ENCODE results near the gene STARD5.

The STARD5 gene

DNA sequence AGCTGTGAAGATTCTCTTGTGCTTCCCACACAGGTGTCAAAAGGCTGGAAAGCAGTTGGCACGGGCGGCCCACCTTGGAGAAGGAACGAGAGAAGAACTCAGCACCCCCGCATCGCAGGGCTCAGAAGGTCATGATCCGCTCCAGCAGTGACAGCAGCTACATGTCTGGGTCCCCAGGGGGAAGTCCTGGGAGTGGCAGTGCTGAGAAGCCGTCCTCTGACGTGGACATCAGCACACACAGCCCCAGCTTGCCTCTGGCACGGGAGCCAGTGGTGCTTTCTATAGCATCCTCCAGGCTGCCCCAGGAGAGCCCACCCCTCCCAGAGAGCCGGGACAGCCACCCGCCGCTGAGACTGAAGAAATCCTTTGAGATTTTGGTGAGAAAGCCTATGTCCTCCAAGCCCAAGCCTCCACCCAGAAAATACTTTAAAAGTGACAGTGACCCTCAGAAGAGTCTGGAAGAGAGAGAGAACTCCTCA is 31.4 kb downstream of the STARD5 start:
- DNase-seq (ENCODE audit: low read depth): no peak

DNA sequence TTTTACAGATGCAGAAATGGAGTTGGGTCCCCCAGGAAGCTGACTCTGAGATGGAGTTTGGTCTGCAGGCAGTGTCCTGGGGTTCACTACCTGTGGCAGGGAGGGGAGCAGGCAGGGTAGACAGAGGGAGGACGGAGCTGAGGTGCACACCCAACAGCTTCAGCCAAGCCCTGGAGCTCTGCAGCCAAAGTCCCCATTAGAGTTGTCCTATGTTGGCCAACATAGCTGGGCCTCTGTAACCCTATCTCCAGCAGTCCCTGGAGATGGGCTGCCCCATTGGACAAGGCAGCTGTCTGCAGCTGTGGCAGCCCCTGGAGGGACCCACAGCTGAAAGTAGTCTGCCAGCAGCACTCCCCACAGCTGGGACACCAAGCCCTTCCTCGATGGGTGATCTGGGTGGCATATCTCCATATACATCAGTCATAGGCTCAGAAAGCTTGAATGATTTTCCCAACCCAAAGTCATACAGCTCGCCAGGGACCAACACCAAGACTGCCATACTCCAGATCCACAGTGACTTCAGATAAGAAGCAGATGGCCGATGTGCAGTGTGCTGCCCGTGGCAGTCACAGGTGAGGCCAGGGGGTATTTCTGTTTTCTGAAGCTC is 31.9 kb downstream of the STARD5 start:
- no peak for DNase-seq (ENCODE audit: low read depth)

DNA sequence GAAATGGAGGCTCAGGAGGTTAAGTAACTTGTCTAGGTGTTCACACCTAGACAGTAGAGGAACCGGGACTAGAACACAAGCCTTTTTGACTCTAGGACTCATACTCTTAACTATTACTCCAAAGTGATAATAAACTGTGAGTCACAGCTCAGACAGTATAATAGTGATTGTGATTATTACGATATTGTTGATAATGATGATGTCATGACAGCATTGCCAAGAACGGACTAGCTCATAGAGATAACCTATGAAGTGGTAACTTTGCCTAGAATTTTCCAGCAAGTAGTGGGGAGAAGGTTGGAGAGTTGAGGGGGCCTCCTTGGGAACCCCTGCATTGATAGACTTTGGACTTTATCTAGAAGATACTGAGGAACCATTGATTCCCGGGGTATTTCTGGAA is 34.0 kb downstream of the STARD5 start:
- no peak for DNase-seq (ENCODE audit: low read depth)

DNA sequence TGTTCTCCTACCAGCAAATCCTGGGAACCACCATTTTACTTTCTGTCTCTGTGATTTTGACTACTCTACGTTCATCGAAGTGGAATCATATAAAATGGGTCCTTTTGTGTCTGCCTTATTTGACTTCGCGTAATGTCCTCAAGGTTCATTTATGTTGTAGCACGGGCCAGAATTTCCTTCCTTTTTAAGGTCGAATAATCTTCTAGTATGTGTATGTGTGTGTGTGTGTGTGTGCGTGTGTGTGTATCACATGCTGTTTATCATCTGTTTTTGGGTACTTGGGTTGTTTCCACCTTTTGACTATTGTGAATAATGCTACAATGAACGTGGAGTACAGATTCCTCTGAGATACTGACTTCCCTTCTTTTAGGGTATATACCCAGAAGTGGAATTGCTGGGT is 35.3 kb downstream of the STARD5 start:
- DNase-seq (ENCODE audit: low read depth): no peak

DNA sequence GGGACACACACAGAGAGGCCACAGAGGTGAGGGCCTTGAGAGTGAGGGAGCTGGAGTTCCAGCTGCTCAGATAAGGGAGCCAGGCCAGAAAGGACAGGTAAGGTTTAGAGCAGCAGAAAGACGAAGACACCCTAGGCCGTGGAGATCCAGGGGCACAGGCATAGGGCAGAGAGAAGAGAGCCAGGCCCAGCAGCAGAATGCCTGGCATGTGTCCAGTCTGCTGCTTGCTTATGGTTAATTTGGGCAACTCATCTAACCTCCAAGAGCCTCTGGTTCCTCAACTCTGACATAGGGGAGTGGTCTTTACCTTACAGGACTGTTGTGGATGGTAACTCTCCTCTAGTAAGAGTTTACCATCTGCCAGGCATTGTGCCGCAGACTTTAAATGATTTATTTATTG is 35.9 kb downstream of the STARD5 start:
- no peak for DNase-seq (ENCODE audit: low read depth)

DNA sequence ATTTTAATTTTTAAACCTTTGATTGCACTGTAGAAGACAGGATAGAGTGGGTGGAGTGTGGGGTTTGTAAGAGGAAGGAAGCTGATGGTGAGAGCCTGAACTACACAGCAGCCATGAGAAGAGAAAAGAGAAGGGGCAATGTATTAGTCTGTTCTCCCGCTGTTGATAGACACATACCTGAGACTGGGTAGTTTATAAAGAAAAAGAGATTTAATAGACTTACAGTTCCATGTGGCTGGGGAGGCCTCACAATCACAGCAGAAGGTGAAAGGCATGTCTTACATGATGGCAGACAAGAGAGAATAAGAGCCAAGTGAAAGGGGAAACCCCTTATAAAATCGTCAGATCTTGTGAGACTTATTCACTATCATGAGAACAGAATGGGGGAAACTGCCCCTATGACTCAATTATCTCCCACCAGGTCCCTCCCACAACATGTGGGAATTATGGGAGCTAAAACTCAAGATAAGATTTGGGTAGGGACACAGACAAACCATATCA is 37.3 kb downstream of the STARD5 start:
- DNase-seq (ENCODE audit: low read depth): no peak

DNA sequence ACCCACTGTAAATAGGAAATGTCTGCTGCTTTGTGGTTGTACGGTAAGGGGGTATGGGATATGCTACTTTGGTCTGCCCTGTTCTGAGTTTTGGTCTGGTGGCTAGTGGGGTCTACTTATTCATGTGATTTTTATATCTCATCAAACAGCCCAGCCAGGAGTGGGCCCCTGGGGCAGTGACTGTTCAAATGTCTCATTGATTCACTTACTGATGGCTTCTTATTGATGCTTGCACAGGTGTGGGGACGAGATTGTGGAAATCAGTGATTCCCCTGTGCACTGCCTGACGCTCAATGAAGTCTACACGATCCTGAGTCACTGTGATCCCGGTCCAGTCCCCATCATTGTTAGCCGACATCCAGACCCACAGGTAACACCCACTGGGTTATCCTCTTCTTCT is 38.5 kb downstream of the STARD5 start:
- DNase-seq (ENCODE audit: low read depth): no peak

DNA sequence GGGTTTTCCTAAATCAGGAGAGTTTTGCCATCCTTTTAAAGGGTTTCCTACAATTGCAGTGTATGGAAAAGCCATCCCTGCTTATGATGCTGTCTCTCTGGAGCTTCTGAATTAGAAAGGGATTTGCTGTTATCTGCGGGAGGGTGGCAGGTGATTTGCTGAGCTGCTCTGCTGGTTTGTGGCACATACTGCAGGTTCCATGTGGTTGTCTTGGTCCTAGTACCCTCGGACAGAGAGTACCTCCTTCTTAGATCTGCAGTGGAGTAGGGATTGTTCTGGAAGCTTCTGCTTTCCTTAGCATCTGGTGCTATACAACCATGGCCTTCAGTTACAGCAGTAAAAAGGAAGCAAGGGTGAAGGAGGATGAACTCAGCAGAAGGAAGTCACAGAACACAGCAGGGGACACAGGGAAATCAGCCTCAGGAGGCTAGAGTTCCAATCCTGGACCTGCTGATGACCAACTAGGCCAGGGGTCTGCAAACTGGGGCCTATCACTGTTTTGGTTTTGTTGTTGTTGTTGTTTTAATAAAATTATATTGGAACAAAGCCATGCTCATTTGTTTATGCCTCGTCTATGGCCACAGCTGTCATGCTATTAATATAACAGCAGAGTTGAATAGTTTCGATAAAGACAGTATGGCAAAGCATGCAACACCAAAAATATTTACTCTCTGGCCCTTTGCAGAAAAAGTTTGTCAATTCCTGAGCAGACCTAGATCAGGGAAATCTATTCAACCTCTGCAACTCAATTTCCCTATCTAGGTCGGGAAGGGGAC is 39.5 kb downstream of the STARD5 start:
- no peak for DNase-seq (ENCODE audit: low read depth)

DNA sequence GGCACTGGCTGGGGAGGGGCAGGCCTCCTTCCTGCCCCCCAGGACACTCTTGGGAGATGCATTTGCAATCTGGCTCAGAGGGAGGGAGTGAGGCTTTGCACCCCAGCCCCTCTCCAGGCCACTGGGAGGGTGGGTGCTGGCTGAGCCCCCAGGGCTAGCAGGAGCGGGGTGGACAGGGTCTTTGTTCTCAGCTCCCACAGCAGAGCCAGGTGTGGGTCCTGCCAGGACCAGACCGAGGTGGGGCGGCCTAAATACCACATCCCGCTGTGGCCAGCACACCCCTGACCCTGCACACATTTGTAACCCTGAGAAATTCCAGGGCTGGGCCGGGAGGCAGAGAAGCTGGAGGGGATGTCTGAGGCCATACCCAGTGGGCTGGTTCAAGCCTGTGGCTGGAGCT is 41.0 kb downstream of the STARD5 start:
- no peak for DNase-seq (ENCODE audit: low read depth)

DNA sequence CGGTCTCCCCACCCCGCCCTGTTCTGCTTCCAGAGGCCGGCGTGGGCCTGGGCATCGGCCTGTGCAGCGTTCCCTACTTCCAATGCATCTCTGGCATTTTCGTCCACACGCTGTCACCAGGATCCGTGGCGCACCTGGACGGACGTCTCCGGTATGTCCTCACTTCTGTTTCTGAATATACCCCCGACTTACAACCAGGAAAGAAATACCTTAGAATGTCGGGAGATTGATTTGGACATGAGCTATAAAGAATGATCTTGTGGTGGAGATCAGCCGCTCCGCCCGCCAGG is 41.4 kb downstream of the STARD5 start:
- no peak for DNase-seq (ENCODE audit: low read depth)

DNA sequence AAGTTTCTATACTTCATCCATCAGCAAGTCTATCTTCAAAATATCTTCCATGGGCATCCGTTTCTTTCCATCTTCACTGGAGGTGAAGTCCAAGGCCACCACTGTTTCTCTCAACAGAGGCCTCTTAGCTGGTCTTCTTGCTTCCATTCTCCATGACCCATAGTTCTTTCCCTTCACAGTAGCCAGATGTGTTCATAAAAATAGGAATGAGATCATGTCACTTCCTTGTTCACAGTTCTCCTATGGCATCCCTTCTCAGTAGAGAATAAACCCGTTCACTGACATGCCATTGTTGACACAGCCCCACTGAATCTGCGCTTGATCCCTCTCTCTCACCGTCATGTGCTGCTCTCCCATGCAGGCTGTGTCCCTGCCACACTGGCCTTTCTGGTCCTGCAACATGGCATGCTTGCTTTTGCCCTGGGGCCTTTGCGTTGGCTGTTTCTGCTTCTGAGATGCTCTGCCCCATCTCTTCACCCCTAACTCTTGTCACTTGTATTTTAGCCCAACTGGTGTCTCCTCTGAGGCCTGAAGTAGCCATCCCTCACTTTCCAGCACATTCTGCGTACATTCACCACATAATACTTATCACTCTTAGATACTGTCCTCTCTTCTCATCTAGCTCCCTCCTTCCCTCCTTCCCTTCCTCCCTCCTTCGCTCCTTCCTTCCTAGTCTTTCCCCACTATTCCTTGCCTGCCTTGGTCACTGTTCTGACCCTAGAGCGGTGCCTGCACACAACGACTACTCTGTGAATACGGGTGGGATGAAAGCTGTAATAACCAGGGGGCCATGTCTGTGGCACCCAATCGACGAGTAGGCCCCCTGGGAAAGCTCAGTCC is 42.0 kb downstream of the STARD5 start:
- no peak for DNase-seq (ENCODE audit: low read depth)

DNA sequence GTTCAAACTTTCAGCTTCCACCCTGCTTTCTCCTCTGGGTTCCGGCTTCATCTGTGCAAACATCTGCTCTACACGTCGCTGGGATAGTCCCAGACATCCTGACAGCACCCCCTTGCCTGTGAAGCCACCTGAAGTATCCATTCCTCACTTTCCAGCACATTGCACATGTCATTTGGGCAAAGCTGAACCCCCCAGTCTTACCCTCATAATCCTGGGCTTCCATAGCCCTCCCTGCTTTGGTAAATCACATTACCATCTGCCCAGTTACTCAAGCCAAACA is 42.5 kb downstream of the STARD5 start:
- DNase-seq (ENCODE audit: low read depth): no peak

DNA sequence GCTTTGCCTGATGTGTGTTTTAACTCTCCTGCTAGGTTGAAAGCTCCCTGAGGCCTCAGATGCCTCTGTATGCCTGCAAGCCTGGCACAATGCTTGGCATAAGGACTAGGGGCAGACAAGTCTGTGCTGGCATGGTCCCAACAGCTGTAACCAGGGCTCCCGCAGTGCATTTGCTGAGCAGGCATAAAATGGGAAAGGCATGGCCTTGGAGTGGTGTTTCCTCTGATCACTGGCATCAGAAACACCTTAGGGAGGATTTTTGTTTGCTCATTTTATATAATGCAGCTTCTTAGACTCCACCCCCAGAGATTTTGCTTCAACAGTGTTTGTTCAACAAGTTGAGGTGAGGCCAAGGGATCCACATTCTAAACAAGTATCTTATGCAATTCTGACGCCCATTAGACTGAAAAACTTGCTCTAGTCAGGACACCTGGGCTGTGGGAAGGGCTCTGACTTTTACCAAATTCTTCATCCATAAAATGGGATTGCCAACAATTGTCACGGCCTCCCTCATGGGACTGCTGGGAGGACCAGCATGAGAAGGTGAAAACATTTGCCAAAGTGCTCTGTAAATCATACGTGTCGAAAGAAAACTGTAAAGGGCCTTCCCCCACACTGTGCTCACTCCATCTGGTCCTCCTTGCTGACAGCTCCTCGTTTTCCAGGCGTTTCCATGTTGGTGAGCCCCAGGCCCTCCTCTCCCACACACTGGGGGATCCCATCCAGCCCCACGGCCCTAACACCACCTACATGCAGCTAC is 43.1 kb downstream of the STARD5 start:
- DNase-seq (ENCODE audit: low read depth): no peak

DNA sequence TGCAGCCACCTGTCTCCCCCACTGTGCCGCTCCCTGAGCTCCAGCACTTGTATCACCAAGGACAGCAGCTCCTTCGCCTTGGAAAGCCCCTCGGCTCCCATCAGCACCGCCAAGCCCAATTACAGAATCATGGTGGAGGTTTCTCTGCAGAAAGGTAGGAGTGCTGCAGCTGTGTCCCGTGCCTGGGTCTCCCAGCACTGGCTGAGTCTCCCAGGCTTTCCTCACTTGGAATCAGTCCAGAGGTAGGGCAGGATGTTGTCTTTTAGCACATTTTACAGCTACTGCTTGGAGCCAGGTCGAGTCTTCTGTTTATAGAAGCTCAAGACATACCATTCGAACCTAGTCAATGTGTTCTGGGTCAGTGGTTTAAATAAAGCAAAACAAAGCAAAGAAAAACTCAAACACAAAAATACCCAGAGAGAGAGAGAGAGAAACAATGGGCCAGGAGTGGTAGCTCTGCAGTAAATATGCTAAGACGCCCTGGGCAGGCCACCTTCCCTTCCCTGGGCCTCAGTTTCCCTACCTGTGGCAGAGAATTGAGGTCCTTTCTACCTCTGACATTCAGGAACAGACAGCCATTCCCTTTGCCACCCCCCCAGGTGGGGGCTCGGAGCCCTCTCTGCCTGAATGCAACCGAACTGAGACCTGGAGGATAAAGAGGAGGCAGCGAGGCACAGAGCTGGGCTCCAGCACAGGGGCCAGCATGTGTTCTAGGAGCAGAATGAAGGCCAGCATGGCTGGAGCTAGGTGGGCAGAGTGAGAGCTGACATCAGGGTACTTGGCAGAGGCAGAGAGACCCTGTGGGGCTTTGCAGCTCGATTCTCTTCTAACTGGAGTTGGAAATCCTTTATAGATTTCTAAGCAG is 44.1 kb downstream of the STARD5 start:
- DNase-seq (ENCODE audit: low read depth): peak; percentile 55

DNA sequence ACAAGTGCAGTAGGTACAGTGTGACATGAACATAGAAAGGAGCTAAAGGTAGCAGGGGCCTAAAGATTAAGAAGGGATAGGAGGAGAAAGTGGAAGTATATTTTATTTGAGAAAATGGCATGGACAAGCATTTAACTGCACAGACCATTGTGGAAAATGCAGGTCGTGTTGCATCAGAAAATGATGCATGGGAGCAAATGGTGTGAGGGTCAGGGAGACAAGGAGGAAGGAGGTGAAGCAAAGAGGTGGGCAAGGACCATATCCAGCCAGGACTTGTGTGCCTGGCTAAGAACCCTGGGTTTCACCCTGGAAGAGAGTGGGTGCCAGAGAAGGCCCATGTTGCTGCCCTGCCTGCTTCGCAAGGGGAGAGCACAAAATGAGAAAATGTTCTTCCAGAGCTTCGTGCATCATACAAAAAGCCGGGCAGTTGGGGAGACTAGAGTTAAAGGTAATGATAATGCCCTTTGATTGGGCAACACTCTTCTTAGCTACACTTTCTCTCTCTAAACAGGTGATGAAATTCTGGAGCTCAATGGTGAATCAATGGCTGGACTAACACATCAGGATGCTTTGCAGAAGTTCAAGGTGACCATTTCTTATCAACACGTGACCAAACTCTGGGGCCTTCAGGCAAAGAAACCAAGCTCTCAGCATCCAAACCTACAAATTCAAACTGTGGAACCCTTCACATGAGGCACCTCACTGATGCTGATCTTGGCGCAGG is 45.5 kb downstream of the STARD5 start:
- no peak for DNase-seq (ENCODE audit: low read depth)

DNA sequence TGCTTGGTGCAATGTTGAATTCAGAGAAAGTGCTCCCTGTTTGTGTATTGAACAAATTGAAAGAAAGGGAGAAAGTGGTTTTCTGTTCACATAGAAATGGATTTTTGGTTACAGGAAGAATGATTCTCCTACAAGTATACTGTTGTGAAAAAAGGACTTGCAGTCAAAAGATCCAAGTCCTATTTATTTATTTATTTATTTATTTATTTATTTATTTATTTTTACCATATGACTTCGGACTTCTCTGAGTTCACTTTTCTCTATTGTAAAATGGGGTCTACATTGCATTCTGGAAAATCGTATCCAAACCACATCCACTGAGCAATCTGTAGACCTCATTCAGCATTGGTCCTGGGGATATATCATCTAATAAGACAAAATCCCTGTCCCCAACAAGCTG is 46.1 kb downstream of the STARD5 start:
- DNase-seq (ENCODE audit: low read depth): no peak

DNA sequence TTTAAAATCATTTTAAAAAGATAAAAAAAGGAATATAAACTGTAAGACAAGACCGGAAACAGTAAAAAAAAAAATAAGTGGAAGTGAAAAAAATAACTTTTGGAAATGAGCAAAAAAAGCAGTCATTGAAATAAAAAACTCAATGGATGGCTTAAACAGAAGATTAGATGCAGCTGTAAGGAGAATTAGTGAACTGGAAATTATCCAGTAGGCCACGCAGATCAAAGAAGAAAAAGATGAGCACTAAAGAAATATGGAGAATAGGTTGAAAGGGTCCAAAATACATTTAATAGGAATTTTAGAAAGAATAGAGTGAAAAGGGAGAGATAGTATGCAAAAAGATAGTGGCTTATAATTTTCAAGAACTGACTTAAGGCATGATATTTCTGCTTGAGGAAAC is 47.0 kb downstream of the STARD5 start:
- no peak for DNase-seq (ENCODE audit: low read depth)

DNA sequence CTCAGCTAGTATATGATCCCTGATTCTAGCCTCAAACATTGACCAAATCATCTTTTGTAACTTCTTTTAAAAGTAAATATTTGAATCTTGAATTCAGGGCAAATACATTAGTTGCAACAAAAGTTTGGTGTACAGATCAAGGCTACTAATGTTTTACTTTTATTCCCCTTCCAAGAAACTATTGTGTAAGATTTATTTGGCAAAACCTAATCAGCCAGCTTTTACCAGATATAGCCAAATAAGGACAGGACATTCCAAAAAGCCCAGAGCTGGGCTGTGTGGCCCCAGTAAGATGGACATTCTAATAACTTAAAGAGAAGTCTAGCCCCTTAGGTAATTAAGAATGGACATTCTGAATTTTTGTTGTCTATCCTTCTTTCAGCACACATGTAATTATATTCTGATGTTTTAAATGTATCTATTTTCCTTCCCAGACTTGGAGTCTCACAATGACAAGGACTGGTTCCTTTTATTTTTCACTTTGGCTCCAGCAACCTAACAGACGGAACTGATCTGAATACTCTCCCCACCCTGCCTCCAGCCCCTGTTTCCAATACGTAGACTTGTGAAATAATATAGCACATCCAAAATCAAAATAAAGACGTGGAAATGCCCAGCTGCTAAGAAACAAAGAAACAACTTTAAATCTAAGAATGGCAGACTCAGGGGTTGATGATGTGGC is 48.1 kb downstream of the STARD5 start:
- DNase-seq (ENCODE audit: low read depth): no peak

DNA sequence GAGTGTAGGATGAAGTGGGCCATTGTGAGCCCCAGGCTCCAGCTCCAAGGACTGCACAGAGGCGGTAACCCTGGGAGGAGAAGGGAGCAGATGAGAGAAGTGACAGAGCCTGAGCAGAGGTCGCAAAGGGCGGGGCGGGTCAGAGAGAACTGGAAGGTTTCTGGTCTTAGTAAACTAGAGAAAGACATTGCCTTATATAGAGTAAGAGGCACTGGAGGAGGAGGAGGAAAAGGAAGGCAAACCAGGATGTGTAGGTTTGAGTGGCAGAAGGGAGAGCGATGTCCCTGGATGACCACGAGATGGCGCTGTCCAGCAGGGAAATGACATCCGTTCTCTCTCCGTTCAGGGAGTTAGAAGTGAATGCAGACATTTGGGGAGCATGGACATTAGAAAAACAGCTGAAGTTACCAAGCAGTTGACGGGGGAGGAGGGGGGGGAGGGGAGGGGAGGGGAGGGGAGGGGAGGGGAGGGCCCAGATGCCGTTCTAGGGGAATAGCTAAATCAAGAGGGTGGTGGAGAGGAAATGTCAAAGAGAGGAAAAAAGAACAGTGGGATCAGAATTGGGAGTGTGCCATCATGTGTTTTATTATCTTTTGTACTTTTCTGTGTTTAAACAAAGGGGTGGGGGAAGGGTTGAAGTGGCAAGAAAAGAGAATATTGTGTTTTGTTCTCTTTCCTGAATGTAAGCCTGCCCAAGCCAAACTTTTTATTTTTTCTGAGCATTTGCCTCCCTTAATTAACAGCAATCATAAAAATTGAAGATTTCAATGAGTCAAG is 48.8 kb downstream of the STARD5 start:
- peak; percentile 77 for DNase-seq (ENCODE audit: low read depth)
